HepG2 (cell line): ENCODE results near the gene LRRC10B. TPM values are rescaled to one million over a fixed set of nuclear protein-coding genes. Genes with fewer than 3 reads are reported as not detected.

Experiments
- CBX5 ChIP-seq: sonication (generic); formaldehyde crosslinking; IDR thresholded peaks from 2 replicates; pipeline ENCODE4 v1.4.0; 2020; ENCODE audit warnings: missing genetic modification reagents, borderline replicate concordance
- EP300 ChIP-seq, 3 experiments: sonication (generic) in 1 of 3; formaldehyde crosslinking in 1 of 3; IDR thresholded peaks; 2 replicates each; pipeline versions ENCODE4 v1.5.1 to v1.6.1; 2011 to 2020; ENCODE audit warnings: low read depth in 2 of 3, low read length in 2 of 3, borderline replicate concordance in 1 of 3, improper control_type of control experiment in 1 of 3, mild to moderate bottlenecking in 1 of 3, missing genetic modification reagents in 1 of 3, moderate library complexity in 1 of 3
- FLYWCH1 ChIP-seq: sonication (generic); formaldehyde crosslinking; IDR thresholded peaks from 2 replicates; pipeline ENCODE4 v1.8.1; 2023; ENCODE audit warnings: mild to moderate bottlenecking, missing genetic modification reagents
- GTF2F1 ChIP-seq: fragments of 150-350 bp; IDR thresholded peaks from 2 replicates; pipeline ENCODE4 v1.6.1; 2014; ENCODE audit warnings: low read length
- KLF16 ChIP-seq, 2 experiments: sonication (generic) in 1 of 2; formaldehyde crosslinking in 1 of 2; IDR thresholded peaks; 2 replicates each; pipeline versions ENCODE4 v1.6.1 to v1.8.0; 2016 to 2023; ENCODE audit warnings: missing genetic modification reagents in 2 of 2, missing compliant biosample characterization in 1 of 2
- MXI1 ChIP-seq: IDR thresholded peaks from 3 replicates; pipeline ENCODE4 v1.6.1; 2012; ENCODE audit warnings: low read depth, low read length, inconsistent platforms, borderline replicate concordance
- NCOA2 ChIP-seq: sonication (generic); formaldehyde crosslinking; IDR thresholded peaks from 2 replicates; pipeline ENCODE4 v1.8.0; 2022; ENCODE audit warnings: inconsistent platforms
- ZBTB20 ChIP-seq: sonication (generic); formaldehyde crosslinking; IDR thresholded peaks from 2 replicates; pipeline ENCODE4 v1.8.1; 2023; ENCODE audit warnings: missing genetic modification reagents, low read depth, mild to moderate bottlenecking, borderline replicate concordance
- ZBTB42 ChIP-seq: sonication (generic); formaldehyde crosslinking; IDR thresholded peaks from 2 replicates; pipeline ENCODE4 v1.5.0; 2020; ENCODE audit warnings: mild to moderate bottlenecking, missing genetic modification reagents
- ZFX ChIP-seq: sonication (generic); formaldehyde crosslinking; IDR thresholded peaks from 2 replicates; pipeline ENCODE4 v1.4.0; 2020; ENCODE audit warnings: mild to moderate bottlenecking, low read depth, missing genetic modification reagents, moderate library complexity
- ZNF251 ChIP-seq: sonication (generic); formaldehyde crosslinking; IDR thresholded peaks from 2 replicates; pipeline ENCODE4 v1.9.0; 2021; ENCODE audit warnings: mild to moderate bottlenecking, missing genetic modification reagents
- ZNF292 ChIP-seq: sonication (generic); formaldehyde crosslinking; IDR thresholded peaks from 2 replicates; pipeline ENCODE4 v1.8.1; 2022; ENCODE audit warnings: mild to moderate bottlenecking, low read depth, missing genetic modification reagents, borderline replicate concordance
- ZNF567 ChIP-seq: sonication (generic); formaldehyde crosslinking; IDR thresholded peaks from 2 replicates; pipeline ENCODE4 v1.8.1; 2023; ENCODE audit warnings: mild to moderate bottlenecking, missing genetic modification reagents, borderline replicate concordance
- polyA plus RNA-seq, 8 experiments: library from polyadenylated mRNA; depleted of rRNA in 3 of 8; stranded (reverse) in 7 of 8; unstranded in 1 of 8; fragments of >200 nt; fragmentation: Illumina TruSeq in 4 of 8; extraction: Trizol in 4 of 8; gene quantifications; 2 replicates each; pipeline versions ENCODE4 v1.2.1 to v1.2.3, GENCODE V29; 2011 to 2016; ENCODE audit warnings: low read depth in 4 of 8, missing spikeins in 1 of 8, mixed read lengths in 1 of 8; ENCODE audit not compliant: insufficient read depth in 1 of 8
- total RNA-seq, 5 experiments: library from RNA; depleted of rRNA; stranded (reverse); fragments of >200 nt; fragmentation: Illumina TruSeq; extraction: Trizol; gene quantifications; 2 replicates each; pipeline ENCODE4 v1.2.3, GENCODE V29; 2016; ENCODE audit warnings: low read depth in 1 of 5
- TF ChIP-seq, protein P1 (sequence below): sonication (generic); formaldehyde crosslinking; IDR thresholded peaks from 2 replicates; pipeline ENCODE4 v1.4.0; 2020; ENCODE audit warnings: missing genetic modification reagents, borderline replicate concordance
- TF ChIP-seq, protein P2 (sequence below): sonication (generic); formaldehyde crosslinking; conservative IDR thresholded peaks from 2 replicates; pipeline ENCODE4 v1.8.0; 2022; ENCODE audit warnings: mild to moderate bottlenecking, moderate library complexity, missing genetic modification reagents
- TF ChIP-seq, protein P3 (sequence below): sonication (generic); formaldehyde crosslinking; IDR thresholded peaks from 2 replicates; pipeline ENCODE4 v1.8.1; 2023; ENCODE audit warnings: mild to moderate bottlenecking, moderate library complexity, missing genetic modification reagents
- TF ChIP-seq, protein P4 (sequence below): IDR thresholded peaks from 2 replicates; pipeline ENCODE4 v1.6.1; 2012; ENCODE audit warnings: inconsistent platforms
- TF ChIP-seq, protein P5 (sequence below): sonication (generic); formaldehyde crosslinking; IDR thresholded peaks from 2 replicates; pipeline ENCODE4 v1.4.0; 2020; ENCODE audit warnings: missing genetic modification reagents
- TF ChIP-seq, protein P6 (sequence below): sonication (generic); formaldehyde crosslinking; IDR thresholded peaks from 2 replicates; pipeline ENCODE4 v1.4.0; 2020; ENCODE audit warnings: mild to moderate bottlenecking, missing genetic modification reagents

The LRRC10B gene
- total and polyA plus RNA-seq, 2 of the 13 experiments (the other 11 are each of a cell fraction or from before 2014, with no cell fraction given): not detected

DNA sequence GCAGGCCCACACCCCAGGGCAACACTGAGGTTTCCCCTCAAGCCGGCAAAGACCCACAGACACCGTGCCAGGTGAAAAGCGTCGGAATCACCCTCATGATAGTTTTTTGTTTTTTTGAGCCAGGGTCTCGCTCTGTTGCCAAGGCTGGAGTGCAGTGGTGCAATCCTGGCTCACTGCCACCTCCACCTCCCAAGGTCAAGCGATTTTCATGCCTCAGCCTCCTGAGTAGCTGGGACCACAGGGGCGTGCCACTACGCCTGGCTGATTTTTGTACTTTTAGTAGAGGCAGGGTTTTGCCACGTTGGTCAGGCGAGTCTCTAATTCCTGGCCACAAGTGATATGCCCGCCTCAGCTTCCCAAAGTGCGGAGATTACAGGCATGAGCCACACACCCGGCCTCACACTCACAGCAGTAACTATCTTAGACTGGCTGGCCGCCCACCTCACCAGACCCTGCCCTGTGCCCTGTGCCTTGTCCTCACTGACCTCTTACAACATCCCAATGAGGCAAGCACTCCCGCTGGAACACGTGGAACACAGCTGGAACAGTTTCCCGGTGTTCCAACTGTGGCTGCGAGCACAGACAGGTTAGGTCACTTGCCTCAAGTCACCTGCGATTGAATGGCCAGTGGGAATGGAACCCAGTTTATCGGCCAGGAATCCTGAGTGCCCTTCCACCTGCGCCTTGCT, 21.1 kb downstream of the LRRC10B start (continued):
- TF ChIP-seq, protein P1, sequence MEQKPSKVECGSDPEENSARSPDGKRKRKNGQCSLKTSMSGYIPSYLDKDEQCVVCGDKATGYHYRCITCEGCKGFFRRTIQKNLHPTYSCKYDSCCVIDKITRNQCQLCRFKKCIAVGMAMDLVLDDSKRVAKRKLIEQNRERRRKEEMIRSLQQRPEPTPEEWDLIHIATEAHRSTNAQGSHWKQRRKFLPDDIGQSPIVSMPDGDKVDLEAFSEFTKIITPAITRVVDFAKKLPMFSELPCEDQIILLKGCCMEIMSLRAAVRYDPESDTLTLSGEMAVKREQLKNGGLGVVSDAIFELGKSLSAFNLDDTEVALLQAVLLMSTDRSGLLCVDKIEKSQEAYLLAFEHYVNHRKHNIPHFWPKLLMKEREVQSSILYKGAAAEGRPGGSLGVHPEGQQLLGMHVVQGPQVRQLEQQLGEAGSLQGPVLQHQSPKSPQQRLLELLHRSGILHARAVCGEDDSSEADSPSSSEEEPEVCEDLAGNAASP: peak; percentile 95; the same call in 1 of the 2 replicates
- TF ChIP-seq ZNF567 (CRISPR knock-in tag) (peak; percentile 62; the same call in 1 of the 2 replicates), KLF16 (CRISPR knock-in tag; IDR thresholded peaks at IDR 0.05) (no peak), ZNF292 (CRISPR knock-in tag) (peak; percentile 78), EP300 (IDR thresholded peaks at IDR 0.05; ENCODE audit: low read depth in 2 of 2, low read length in 2 of 2) (peak in 1 of 2 experiments; percentile 44; a peak in 1 of 4 replicates), EP300 (CRISPR knock-in tag; IDR thresholded peaks at IDR 0.05; ENCODE audit: borderline replicate concordance) (no peak), FLYWCH1 (CRISPR knock-in tag) (no peak), GTF2F1 (no peak), CBX5 (CRISPR knock-in tag) (peak; percentile 47; the same call in 1 of the 2 replicates), ZFX (CRISPR knock-in tag) (peak; percentile 22; the same call in 1 of the 2 replicates), ZNF251 (CRISPR knock-in tag) (no peak), NCOA2 (CRISPR knock-in tag) (0 out of 2 replicates have a peak, but pooled peaks have one; percentile 26), MXI1 (peak; percentile 73; the same call in 2 of the 3 replicates), ZBTB42 (CRISPR knock-in tag) (no peak), ZBTB20 (CRISPR knock-in tag) (0 out of 2 replicates have a peak, but pooled peaks have one; percentile 35)
- TF ChIP-seq, protein P2, sequence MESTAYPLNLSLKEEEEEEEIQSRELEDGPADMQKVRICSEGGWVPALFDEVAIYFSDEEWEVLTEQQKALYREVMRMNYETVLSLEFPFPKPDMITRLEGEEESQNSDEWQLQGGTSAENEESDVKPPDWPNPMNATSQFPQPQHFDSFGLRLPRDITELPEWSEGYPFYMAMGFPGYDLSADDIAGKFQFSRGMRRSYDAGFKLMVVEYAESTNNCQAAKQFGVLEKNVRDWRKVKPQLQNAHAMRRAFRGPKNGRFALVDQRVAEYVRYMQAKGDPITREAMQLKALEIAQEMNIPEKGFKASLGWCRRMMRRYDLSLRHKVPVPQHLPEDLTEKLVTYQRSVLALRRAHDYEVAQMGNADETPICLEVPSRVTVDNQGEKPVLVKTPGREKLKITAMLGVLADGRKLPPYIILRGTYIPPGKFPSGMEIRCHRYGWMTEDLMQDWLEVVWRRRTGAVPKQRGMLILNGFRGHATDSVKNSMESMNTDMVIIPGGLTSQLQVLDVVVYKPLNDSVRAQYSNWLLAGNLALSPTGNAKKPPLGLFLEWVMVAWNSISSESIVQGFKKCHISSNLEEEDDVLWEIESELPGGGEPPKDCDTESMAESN: peak; percentile 53; the same call in 1 of the 2 replicates
- TF ChIP-seq, protein P3, sequence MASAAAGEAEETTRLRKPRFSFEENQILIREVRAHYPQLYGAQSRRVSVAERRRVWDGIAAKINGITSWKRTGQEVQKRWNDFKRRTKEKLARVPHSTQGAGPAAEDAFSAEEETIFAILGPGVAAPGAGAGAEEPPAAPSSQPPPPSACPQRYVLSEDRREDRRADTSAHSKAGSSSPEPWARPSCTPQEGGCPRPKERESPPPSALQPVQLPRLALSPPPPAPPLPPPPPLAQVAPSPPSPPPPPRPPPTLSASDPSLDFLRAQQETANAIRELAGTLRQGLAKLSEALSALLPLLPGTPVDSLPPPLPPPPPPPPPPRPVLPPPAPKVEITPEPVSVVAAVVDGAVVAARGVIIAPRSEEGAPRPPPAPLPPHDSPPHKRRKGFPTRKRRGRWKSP (CRISPR knock-in tag): no peak
- TF ChIP-seq, protein P4, sequence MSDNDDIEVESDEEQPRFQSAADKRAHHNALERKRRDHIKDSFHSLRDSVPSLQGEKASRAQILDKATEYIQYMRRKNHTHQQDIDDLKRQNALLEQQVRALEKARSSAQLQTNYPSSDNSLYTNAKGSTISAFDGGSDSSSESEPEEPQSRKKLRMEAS: peak; percentile 93
- TF ChIP-seq, protein P5, sequence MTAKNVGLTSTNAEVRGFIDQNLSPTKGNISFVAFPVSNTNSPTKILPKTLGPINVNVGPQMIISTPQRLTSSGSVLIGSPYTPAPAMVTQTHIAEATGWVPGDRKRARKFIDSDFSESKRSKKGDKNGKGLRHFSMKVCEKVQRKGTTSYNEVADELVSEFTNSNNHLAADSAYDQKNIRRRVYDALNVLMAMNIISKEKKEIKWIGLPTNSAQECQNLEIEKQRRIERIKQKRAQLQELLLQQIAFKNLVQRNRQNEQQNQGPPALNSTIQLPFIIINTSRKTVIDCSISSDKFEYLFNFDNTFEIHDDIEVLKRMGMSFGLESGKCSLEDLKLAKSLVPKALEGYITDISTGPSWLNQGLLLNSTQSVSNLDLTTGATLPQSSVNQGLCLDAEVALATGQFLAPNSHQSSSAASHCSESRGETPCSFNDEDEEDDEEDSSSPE (CRISPR knock-in tag): peak; percentile 66
- TF ChIP-seq, protein P6, sequence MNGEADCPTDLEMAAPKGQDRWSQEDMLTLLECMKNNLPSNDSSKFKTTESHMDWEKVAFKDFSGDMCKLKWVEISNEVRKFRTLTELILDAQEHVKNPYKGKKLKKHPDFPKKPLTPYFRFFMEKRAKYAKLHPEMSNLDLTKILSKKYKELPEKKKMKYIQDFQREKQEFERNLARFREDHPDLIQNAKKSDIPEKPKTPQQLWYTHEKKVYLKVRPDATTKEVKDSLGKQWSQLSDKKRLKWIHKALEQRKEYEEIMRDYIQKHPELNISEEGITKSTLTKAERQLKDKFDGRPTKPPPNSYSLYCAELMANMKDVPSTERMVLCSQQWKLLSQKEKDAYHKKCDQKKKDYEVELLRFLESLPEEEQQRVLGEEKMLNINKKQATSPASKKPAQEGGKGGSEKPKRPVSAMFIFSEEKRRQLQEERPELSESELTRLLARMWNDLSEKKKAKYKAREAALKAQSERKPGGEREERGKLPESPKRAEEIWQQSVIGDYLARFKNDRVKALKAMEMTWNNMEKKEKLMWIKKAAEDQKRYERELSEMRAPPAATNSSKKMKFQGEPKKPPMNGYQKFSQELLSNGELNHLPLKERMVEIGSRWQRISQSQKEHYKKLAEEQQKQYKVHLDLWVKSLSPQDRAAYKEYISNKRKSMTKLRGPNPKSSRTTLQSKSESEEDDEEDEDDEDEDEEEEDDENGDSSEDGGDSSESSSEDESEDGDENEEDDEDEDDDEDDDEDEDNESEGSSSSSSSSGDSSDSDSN (CRISPR knock-in tag): peak; percentile 64
